Spinal cord (tissue), 10 donors: Measurements from ENCODE around the gene SMCO4. TPM values are rescaled to one million over a fixed set of nuclear protein-coding genes. Genes with fewer than 3 reads are reported as not detected.

Experiments
- DNase-seq, 6 donors: peaks; one replicate each; pipeline versions ENCODE4 v3.0.0 to v3.0.0-alpha.2; 2013 to 2015; ENCODE audit warnings: low spot score in 6 of 6, low read depth in 4 of 6
- H3K27ac ChIP-seq: one replicate; pipeline ENCODE4 v1.5.1; 2013; ENCODE audit warnings: low read depth, low read length, control low read depth
- H3K27me3 ChIP-seq: one replicate; pipeline ENCODE4 v1.6.1; 2013; ENCODE audit warnings: low read length; ENCODE audit not compliant: control insufficient read depth, insufficient read depth
- H3K36me3 ChIP-seq: one replicate; pipeline ENCODE4 v1.6.1; 2013; ENCODE audit warnings: low read length; ENCODE audit not compliant: control insufficient read depth, insufficient read depth
- H3K4me1 ChIP-seq: one replicate; pipeline ENCODE4 v1.6.1; 2013; ENCODE audit warnings: low read length; ENCODE audit not compliant: control insufficient read depth, insufficient read depth
- H3K4me3 ChIP-seq: one replicate; pipeline ENCODE4 v1.5.1; 2013; ENCODE audit warnings: low read depth, low read length, control low read depth
- H3K9me3 ChIP-seq: one replicate; pipeline ENCODE4 v1.6.1; 2013; ENCODE audit warnings: low read length; ENCODE audit not compliant: control insufficient read depth, insufficient read depth
- WGBS: methylation state at CpG from one replicate; pipeline ENCODE4 v1.1.5; 2013; ENCODE audit warnings: missing lambda C conversion rate; ENCODE audit not compliant: insufficient coverage; 5-methylcytosine and 5-hydroxymethylcytosine counted together
- polyA plus RNA-seq, 2 donors: library from polyadenylated mRNA; unstranded; fragments of 120-200 nt; gene quantifications; one replicate each; pipeline ENCODE4 v1.2.1, GENCODE V29; 2013; ENCODE audit not compliant: insufficient read length in 2 of 2
- total RNA-seq, 2 donors: library from RNA; depleted of rRNA in 1 of 2; stranded (reverse); fragments of 120-200 nt in 1 of 2; fragments of >200 nt in 1 of 2; gene quantifications; one replicate each; pipeline versions ENCODE4 v1.2.3 to v1.2.4, GENCODE V29; 2013 to 2014
- donor health status: healthy.

Gene SMCO4
- total and polyA plus RNA-seq, 4 donors: 9.5 to 19.3 (median 15.7) TPM

DNA sequence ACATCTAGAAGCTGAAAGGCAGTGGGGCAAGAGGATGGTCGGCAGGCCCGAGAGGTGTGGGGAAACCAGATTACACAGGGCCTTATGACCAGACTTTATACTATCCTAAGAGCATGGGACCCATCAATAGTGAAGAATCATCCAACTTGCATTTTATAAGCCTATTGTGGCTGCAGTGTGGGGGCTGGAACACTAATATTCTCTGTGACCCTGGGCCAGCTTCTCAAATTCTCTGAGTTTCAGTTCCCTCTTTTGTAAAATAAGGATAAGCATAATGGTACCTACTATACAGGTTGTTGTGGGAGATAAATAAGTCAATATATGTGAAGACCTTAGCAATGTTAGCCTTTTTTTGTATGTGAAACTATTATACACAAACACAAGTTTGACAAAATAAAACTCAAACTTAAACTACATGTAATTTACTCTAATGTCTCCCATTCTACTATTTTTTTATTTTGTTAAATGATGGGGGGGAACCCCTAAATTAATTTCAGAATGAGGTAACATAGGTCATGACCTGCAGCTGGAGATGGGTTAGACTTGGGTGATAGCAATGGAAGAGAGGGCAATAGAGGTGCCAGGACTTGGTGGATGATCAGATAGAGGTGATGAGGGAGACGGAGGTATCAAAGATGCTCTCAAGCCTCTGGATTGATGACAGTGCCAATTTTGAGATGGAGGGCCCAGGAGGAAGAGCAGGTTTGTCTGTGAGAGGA is 30.1 kb downstream of the SMCO4 start:
- H3K4me3 ChIP-seq: no peak overlapping the region
- H3K9me3 ChIP-seq: no peaks in the 10 kb centered on the region
- H3K27me3 ChIP-seq: no peaks in the 10 kb centered on the region
- H3K36me3 ChIP-seq: no peaks in the 10 kb centered on the region
- H3K4me1 ChIP-seq: peaks cover 9% of the 10 kb centered on the region
- DNase-seq: no peak
- no peak overlapping the region for H3K27ac ChIP-seq
- 100% methylated on average over 1 of the region's 3 CpGs for WGBS

DNA sequence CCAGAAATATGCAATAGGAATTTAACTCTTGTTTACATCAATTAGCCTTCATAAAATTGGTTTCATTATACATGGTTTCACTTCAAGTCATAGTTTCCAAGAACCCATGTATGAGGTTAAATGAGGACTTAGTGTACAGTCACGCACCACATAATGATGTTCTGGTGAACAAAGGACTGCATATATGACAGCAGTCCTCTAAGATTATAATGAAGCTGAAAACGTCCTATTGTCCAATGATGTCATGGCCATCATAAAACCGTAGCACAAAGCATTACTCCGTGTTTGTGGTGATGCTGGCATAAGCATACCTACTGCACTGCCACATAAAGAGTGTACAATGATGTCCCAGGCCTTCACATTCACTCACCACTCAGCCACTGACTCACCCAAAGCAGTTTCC is 31.1 kb downstream of the SMCO4 start:
- DNase-seq: no peak
- no peaks in the 10 kb centered on the region for H3K36me3 ChIP-seq
- H3K27me3 ChIP-seq: no peaks in the 10 kb centered on the region
- no peaks in the 10 kb centered on the region for H3K9me3 ChIP-seq
- WGBS: no CpG with 5 or more reads among the region's 4 CpGs
- H3K27ac ChIP-seq: no peak overlapping the region
- no peak overlapping the region for H3K4me3 ChIP-seq
- peaks cover 9% of the 10 kb centered on the region for H3K4me1 ChIP-seq

DNA sequence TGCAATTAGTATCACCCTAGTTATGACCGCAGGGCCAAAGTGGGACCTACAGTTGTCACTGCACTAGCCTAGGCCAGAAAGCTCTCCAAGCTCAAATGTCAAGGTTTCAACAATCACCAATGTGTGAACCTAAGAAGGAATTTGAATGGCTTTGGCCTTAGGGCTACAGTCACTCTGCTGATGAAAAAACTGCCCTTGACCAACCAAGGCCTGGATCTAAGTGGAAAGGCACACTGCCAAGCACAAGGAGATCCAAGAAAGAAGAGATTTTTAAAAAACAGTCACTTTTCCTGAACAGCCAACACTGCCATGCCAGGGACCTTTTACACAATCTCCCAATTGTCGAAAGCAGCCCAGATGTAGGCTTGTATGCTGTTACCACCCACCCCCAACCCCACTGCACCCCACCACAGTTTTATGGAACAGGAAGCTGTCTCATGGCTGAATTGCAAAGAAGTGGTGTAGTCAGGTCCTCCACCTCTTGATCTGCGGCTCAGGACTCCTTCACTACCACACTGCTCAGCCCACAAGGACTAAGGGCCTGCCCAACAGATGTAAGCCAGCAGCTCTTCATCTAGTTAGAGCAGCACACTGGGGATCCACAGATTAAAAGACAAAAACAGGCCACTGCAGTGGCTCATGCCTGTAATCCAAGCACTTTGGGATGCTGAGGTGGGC is 32.9 kb downstream of the SMCO4 start:
- no peak overlapping the region for H3K27ac ChIP-seq
- H3K27me3 ChIP-seq: no peaks in the 10 kb centered on the region
- WGBS: 94% methylated on average over 2 of the region's 3 CpGs
- DNase-seq: no peak
- H3K4me3 ChIP-seq: no peak overlapping the region
- H3K4me1 ChIP-seq: peaks cover under 1% of the 10 kb centered on the region
- no peaks in the 10 kb centered on the region for H3K36me3 ChIP-seq
- no peaks in the 10 kb centered on the region for H3K9me3 ChIP-seq

DNA sequence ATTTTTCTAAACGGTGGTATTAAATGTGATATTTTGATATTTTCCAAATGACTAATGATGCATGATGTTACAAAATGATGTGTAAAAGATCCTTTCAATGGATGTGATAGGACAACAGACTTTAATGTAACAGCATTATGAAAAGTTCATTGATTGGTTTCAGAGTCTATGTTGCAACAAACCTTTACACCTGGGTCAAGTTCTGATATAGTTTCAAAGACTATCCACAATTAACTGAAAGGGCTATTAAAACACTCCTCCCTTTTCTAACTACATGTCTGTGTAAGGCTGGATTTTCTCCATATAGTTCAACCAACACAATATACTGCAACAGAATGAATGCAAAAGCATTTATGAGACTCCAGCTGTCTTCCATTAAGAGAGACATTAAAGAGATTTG is 35.7 kb downstream of the SMCO4 start:
- Histone ChIP-seq H3K27ac (no peak overlapping the region), H3K27me3 (no peaks in the 10 kb centered on the region), H3K4me1 (no peaks in the 10 kb centered on the region), H3K9me3 (no peaks in the 10 kb centered on the region), H3K36me3 (no peaks in the 10 kb centered on the region), H3K4me3 (no peak overlapping the region)
- WGBS: 100% methylated on average over 1 of the region's 1 CpG
- no peak for DNase-seq

DNA sequence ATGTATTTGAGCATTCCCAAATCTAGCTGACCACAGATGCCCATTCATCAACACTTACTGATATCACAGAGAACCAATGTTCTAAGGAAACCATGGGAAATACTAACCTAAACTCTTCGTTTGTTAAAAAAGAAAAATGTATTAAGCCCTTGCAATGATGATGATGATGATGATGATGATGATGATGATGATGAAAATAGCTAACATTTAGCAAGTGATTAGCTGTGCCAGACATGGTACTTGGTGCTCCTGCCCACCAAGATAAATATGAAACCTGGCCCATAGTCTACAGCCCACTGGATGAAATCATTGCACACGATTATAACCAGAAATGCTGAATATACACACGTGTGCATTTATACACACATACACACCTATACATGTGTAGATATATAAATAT is 37.5 kb downstream of the SMCO4 start:
- no CpG with 5 or more reads among the region's 3 CpGs for WGBS
- Histone ChIP-seq H3K4me1 (no peaks in the 10 kb centered on the region), H3K9me3 (no peaks in the 10 kb centered on the region), H3K4me3 (no peak overlapping the region), H3K27ac (no peak overlapping the region), H3K36me3 (no peaks in the 10 kb centered on the region), H3K27me3 (no peaks in the 10 kb centered on the region)
- DNase-seq: no peak

DNA sequence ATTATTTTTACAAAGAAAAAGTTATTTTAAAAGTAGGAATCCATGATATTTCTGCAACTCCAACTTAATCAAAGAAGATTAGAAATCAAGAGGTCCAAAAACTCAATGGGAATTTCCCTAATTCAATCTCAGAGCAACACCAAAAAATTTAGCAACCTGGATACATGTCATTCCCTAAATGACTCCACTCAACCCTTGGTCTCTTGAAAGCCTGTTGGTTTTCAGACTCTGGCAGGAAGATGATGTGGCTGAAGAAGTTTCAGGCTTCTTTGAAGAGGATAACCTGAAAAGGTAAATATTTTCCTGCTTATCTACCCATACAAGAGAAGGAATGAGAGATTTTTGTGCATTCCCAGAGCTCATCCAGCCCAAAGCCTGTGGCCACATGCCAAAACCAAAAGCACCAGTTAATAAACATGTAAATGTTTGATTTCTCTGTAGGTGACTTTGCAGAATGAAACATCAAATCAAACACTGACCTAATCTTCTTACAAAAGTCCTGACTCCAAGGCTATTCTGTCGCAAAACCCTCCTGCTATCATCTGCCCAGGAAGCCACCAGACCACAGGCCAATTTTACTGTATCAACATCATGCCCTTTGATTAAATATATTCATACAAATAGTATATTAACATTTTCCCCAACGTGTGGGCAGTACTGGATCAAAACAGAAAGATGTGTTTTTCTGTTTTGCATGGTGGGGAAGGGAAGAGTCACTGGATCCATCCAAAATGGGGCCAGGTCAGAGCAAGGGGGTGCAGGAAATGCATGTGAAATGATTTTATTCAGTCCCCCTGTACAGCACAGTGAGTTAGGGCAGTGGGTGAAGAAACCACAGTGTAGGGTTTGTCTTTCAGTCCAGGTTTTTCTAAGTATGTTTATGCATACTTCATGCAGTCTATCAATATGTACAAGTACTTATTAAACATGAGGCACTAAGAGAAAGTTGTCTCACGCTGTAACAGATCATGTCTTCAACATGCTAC is 38.8 kb downstream of the SMCO4 start:
- H3K27me3 ChIP-seq: no peaks in the 10 kb centered on the region
- no peak overlapping the region for H3K4me3 ChIP-seq
- no peak overlapping the region for H3K27ac ChIP-seq
- DNase-seq: no peak
- H3K36me3 ChIP-seq: no peaks in the 10 kb centered on the region
- no CpG with 5 or more reads among the region's 3 CpGs for WGBS
- no peaks in the 10 kb centered on the region for H3K4me1 ChIP-seq
- no peaks in the 10 kb centered on the region for H3K9me3 ChIP-seq

DNA sequence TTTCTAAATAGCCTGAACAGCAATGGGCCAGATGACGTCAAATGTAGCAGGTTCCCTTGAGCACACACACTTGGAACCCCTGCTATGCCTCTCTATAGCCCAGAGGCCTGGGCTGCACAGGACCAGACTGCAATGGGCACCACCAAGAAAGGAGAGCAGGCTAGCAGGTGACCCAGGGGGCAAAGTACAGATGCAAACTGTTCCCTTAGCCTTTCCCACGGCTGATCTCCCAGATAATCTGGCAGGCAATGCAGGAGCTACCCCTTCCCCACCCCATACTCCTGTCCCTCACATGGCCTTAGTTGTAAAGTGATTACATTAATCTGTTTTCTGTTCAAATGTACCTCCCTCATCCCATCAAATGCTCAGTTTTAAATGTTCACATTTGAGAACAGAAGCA is 41.3 kb downstream of the SMCO4 start:
- Histone ChIP-seq H3K36me3 (no peaks in the 10 kb centered on the region), H3K9me3 (no peaks in the 10 kb centered on the region), H3K27me3 (no peaks in the 10 kb centered on the region), H3K4me1 (no peaks in the 10 kb centered on the region), H3K4me3 (no peak overlapping the region), H3K27ac (no peak overlapping the region)
- 94% methylated on average over 1 of the region's 2 CpGs for WGBS
- no peak for DNase-seq

DNA sequence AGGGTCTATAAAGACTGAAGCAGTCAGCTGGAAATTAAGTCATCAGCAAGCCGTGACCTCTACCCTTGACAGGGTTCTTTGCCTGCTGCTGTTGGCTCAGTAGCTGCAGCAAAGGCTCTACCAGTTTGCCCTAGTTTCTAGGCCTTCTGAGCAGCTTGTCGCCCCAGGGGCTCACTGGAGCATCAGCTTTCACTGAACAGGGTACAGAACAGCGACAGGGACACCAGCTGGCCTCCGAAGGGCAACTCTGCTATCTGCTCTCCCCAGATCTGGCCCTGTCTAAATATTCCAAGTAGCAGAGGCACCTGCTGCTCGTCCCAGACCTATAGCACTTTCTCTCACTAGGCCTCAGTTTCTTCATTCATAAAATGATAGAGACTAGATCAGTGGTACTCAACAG is 42.4 kb downstream of the SMCO4 start:
- H3K4me3 ChIP-seq: no peak overlapping the region

DNA sequence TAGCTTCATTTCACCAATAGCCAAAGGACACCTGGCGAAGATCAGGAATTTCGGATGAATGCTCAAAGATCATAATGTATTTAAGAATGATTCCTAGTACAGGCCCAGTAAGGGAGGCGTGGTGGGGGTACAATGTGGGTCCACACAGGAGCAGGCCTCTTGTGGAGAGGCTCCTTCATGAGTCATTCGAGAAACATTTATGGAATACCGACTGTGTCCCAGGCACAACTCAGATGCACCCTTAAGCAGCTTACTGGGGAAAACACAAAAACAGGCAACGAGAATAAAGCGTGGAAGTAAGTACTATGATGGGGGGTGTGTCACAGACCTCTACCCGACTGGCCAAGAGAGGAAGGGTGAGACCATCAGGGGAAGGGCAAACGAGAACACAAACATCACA is 44.5 kb downstream of the SMCO4 start:
- Histone ChIP-seq H3K27me3 (no peaks in the 10 kb centered on the region), H3K27ac (no peak overlapping the region), H3K4me3 (no peak overlapping the region), H3K9me3 (no peaks in the 10 kb centered on the region), H3K36me3 (no peaks in the 10 kb centered on the region), H3K4me1 (peaks cover 2% of the 10 kb centered on the region)
- no peak for DNase-seq
- 85% methylated on average over 6 of the region's 9 CpGs for WGBS

More for the DNA sequence above, 42.4 kb downstream of the SMCO4 start:
- H3K27me3 ChIP-seq: no peaks in the 10 kb centered on the region
- DNase-seq: no peak
- no peaks in the 10 kb centered on the region for H3K9me3 ChIP-seq
- WGBS: 86% methylated on average over 4 of the region's 5 CpGs
- H3K36me3 ChIP-seq: no peaks in the 10 kb centered on the region
- no peaks in the 10 kb centered on the region for H3K4me1 ChIP-seq
- no peak overlapping the region for H3K27ac ChIP-seq
